Ureter (tissue), 1 donor: Measurements from ENCODE around the gene OR2M5. TPM values are rescaled to one million over a fixed set of nuclear protein-coding genes. Genes with fewer than 3 reads are reported as not detected.

Source experiments
- total RNA-seq: library from RNA; stranded (reverse); gene quantifications from one replicate; pipeline ENCODE4 v1.2.4, GENCODE V29; 2023
- donor health status: DM: yes; HTN: yes; CAD: no.

Gene OR2M5
- total RNA-seq, 1 donor from 2014 or later = not detected

Other genes with a start within 250 kb of the OR2M5 start
- not detected for gene OR2W3, start 249.6 kb upstream of the OR2M5 start, total RNA-seq
- not detected for gene OR2T8, start 224.9 kb upstream of the OR2M5 start, total RNA-seq
- not detected for gene OR2AJ1, start 220.3 kb upstream of the OR2M5 start, total RNA-seq
- not detected for gene OR2L8, start 196.3 kb upstream of the OR2M5 start, total RNA-seq
- gene OR2AK2, start 179.9 kb upstream of the OR2M5 start, total RNA-seq = not detected
- gene OR2L5, start 131.5 kb upstream of the OR2M5 start, total RNA-seq = not detected
- gene OR2L2, start 115.1 kb upstream of the OR2M5 start, total RNA-seq = 0.29 TPM
- not detected for gene OR2L3, start 98.3 kb upstream of the OR2M5 start, total RNA-seq
- not detected for gene OR2L13, start 50.0 kb upstream of the OR2M5 start, total RNA-seq
- gene OR2M2, start 29.7 kb downstream of the OR2M5 start, total RNA-seq = not detected
- gene OR2M3, start 52.1 kb downstream of the OR2M5 start, total RNA-seq = not detected
- gene OR2M4, start 86.3 kb downstream of the OR2M5 start, total RNA-seq = not detected
- not detected for gene OR2T33, start 132.8 kb downstream of the OR2M5 start, total RNA-seq
- not detected for gene OR2T12, start 158.3 kb downstream of the OR2M5 start, total RNA-seq
- not detected for gene OR2M7, start 179.4 kb downstream of the OR2M5 start, total RNA-seq
- gene OR14C36, start 203.6 kb downstream of the OR2M5 start, total RNA-seq = not detected
- not detected for gene OR2T4, start 216.5 kb downstream of the OR2M5 start, total RNA-seq
- not detected for gene OR2T6, start 230.6 kb downstream of the OR2M5 start, total RNA-seq